Keratinocyte (primary cell): ENCODE measurements around the gene TMEM186. TPM values are rescaled to one million over a fixed set of nuclear protein-coding genes. Genes with fewer than 3 reads are reported as not detected.

Experiments used
- DNase-seq: peaks from one replicate; pipeline ENCODE4 v3.0.0-alpha.2; 2011; ENCODE audit warnings: low read depth, missing footprints, low spot score
- FAIRE-seq: peaks from 2 replicates; lab custom pipeline; 2011; peaks lifted over from hg19 to GRCh38; lab: Jason Lieb, UNC
- H2AFZ ChIP-seq: 2 replicates; pipeline ENCODE4 v1.6.0; 2012; ENCODE audit warnings: low read length, control low read depth, inconsistent platforms; ENCODE audit not compliant: control insufficient read depth
- H3K27ac ChIP-seq: 2 replicates; pipeline ENCODE4 v1.5.1; 2011; ENCODE audit warnings: low read length; ENCODE audit not compliant: control insufficient read depth, insufficient read depth
- H3K27me3 ChIP-seq: 3 replicates; pipeline ENCODE4 v1.6.0; 2011; ENCODE audit warnings: low read length; ENCODE audit not compliant: control insufficient read depth, insufficient read depth; ENCODE audit errors: extremely low read depth
- H3K36me3 ChIP-seq, 2 experiments: 2 replicates in 1 of 2; 3 replicates in 1 of 2; pipeline ENCODE4 v1.5.1; 2011; ENCODE audit warnings: low read length in 2 of 2, mild to moderate bottlenecking in 1 of 2; ENCODE audit not compliant: control insufficient read depth in 2 of 2, insufficient read depth in 2 of 2; ENCODE audit errors: extremely low read depth in 1 of 2
- H3K4me1 ChIP-seq: 3 replicates; pipeline ENCODE4 v1.5.1; 2011; ENCODE audit warnings: low read length; ENCODE audit not compliant: control insufficient read depth, insufficient read depth; ENCODE audit errors: extremely low read depth
- H3K4me2 ChIP-seq: 3 replicates; pipeline ENCODE4 v1.6.0; 2011; ENCODE audit warnings: low read depth, low read length; ENCODE audit not compliant: control insufficient read depth, insufficient read depth; ENCODE audit errors: extremely low read depth
- H3K4me3 ChIP-seq, 3 experiments: fragments of 200-600 bp in 1 of 3; sonication (generic) in 1 of 3; 2 replicates in 2 of 3; 3 replicates in 1 of 3; pipeline ENCODE4 v1.5.1; 2011 to 2016; ENCODE audit warnings: low read length in 3 of 3, mild to moderate bottlenecking in 3 of 3, control low read depth in 2 of 3, inconsistent platforms in 1 of 3, low read depth in 1 of 3, mixed read lengths in 1 of 3, mixed run types in 1 of 3, moderate library complexity in 1 of 3; ENCODE audit not compliant: control insufficient read depth in 2 of 3, insufficient read depth in 2 of 3; ENCODE audit errors: extremely low read depth in 1 of 3
- H3K79me2 ChIP-seq: 2 replicates; pipeline ENCODE4 v1.6.0; 2012; ENCODE audit warnings: low read length; ENCODE audit not compliant: control insufficient read depth, insufficient read depth
- H3K9ac ChIP-seq: 3 replicates; pipeline ENCODE4 v1.6.0; 2011; ENCODE audit warnings: low read length; ENCODE audit not compliant: control insufficient read depth, insufficient read depth; ENCODE audit errors: extremely low read depth
- H3K9me1 ChIP-seq: 3 replicates; pipeline ENCODE4 v1.6.0; 2011; ENCODE audit warnings: low read length; ENCODE audit not compliant: control insufficient read depth, insufficient read depth; ENCODE audit errors: extremely low read depth
- H3K9me3 ChIP-seq: 2 replicates; pipeline ENCODE4 v1.5.1; 2012; ENCODE audit warnings: low read depth, low read length; ENCODE audit not compliant: control insufficient read depth
- H4K20me1 ChIP-seq: 3 replicates; pipeline ENCODE4 v1.6.0; 2011; ENCODE audit warnings: low read length; ENCODE audit not compliant: control insufficient read depth, insufficient read depth; ENCODE audit errors: extremely low read depth
- EZH2 ChIP-seq: IDR thresholded peaks from one replicate; pipeline ENCODE4 v1.6.1; 2012; ENCODE audit warnings: inconsistent platforms, mild to moderate bottlenecking, low read length, moderate library complexity
- dilution Hi-C: fragments of 300-500 bp; cut with MboI; formaldehyde crosslinking; loops from one replicate; pipeline ENCODE4 v1.7.0; 2020; ENCODE audit warnings: low sequenced_read_pairs; ENCODE audit not compliant: extremely low pct_ligation_motif_present
- polyA plus RNA-seq, 5 experiments: library from polyadenylated mRNA; depleted of rRNA in 3 of 5; stranded (reverse) in 3 of 5; stranded (forward) in 1 of 5; unstranded in 1 of 5; fragments of >200 nt; gene quantifications; 1 replicate in 1 of 5; 2 replicates in 3 of 5; 3 replicates in 1 of 5; pipeline versions ENCODE4 v1.2.1 to v1.2.3, GENCODE V29; 2011 to 2012; ENCODE audit warnings: missing spikeins in 2 of 5, low read depth in 1 of 5, low replicate concordance in 1 of 5
- TF ChIP-seq, protein P1 (sequence below), 3 experiments: IDR thresholded peaks in 1 of 3; conservative IDR thresholded peaks in 1 of 3; optimal IDR thresholded peaks in 1 of 3; 2 replicates in 2 of 3; 3 replicates in 1 of 3; pipeline versions ENCODE3 to v1.5.1; 2011; ENCODE audit warnings: low read length in 3 of 3, mild to moderate bottlenecking in 3 of 3, moderate library complexity in 2 of 3, control low read depth in 1 of 3, inconsistent platforms in 1 of 3; ENCODE audit not compliant: insufficient read depth in 2 of 3; ENCODE audit errors: extremely low read depth in 1 of 3

TMEM186 gene
- polyA plus RNA-seq, 1 donor (not counting 4 experiments of a cell fraction or from before 2014, with no cell fraction given), result 8.1 TPM

DNA sequence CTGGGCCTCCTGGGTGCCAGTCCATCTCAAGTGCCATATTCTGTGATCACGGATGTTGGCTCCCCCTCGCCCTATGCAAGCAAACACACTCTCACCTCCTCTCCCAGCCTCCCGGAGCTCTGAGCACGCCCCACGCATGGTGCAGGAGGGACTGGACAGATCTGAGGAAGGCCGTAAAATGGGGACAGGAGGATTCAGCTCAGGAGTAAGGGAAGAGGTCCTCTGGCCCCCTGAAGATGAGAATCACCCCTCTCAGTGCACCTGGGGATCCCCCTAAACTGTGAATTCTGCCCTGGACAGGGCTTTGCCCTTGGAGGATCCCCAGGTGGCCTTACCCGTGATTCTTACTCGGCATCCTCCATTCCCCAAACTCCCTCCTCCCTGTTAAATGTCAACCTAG, 15.6 kb downstream of the TMEM186 start:
- DNase-seq (no peak), FAIRE-seq (no peak)
- dilution Hi-C loops, result no loop called here
- TF ChIP-seq, protein P1, sequence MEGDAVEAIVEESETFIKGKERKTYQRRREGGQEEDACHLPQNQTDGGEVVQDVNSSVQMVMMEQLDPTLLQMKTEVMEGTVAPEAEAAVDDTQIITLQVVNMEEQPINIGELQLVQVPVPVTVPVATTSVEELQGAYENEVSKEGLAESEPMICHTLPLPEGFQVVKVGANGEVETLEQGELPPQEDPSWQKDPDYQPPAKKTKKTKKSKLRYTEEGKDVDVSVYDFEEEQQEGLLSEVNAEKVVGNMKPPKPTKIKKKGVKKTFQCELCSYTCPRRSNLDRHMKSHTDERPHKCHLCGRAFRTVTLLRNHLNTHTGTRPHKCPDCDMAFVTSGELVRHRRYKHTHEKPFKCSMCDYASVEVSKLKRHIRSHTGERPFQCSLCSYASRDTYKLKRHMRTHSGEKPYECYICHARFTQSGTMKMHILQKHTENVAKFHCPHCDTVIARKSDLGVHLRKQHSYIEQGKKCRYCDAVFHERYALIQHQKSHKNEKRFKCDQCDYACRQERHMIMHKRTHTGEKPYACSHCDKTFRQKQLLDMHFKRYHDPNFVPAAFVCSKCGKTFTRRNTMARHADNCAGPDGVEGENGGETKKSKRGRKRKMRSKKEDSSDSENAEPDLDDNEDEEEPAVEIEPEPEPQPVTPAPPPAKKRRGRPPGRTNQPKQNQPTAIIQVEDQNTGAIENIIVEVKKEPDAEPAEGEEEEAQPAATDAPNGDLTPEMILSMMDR (optimal IDR thresholded peaks at IDR 0.05 in 1 of 3, IDR thresholded peaks at IDR 0.05 in 1 of 3, conservative IDR thresholded peaks at IDR 0.05 in 1 of 3; ENCODE audit: extremely low read depth in 1 of 3, insufficient read depth in 2 of 3, low read length in 3 of 3), result no peak
- no peak for TF ChIP-seq EZH2
- H3K27ac ChIP-seq, result no peak overlapping the region
- no peak overlapping the region for H2AFZ ChIP-seq
- H4K20me1 ChIP-seq, result no peaks in the 10 kb centered on the region
- H3K9me1 ChIP-seq, result no peaks in the 10 kb centered on the region
- H3K4me2 ChIP-seq, result no peak overlapping the region
- H3K79me2 ChIP-seq, result no peaks in the 10 kb centered on the region
- H3K4me1 ChIP-seq, result no peaks in the 10 kb centered on the region
- no peaks in the 10 kb centered on the region for H3K27me3 ChIP-seq
- H3K9me3 ChIP-seq, result no peaks in the 10 kb centered on the region
- H3K4me3 ChIP-seq, result no peak overlapping the region
- peaks cover 0 to 5% of the 10 kb centered on the region in 2 experiments for H3K36me3 ChIP-seq
- no peak overlapping the region for H3K9ac ChIP-seq

GRCh38 chr16:8777217-8777616, 20.2 kb downstream of the TMEM186 start:
- Histone ChIP-seq H3K27ac (no peak overlapping the region), H3K9me1 (no peaks in the 10 kb centered on the region), H3K79me2 (no peaks in the 10 kb centered on the region), H4K20me1 (no peaks in the 10 kb centered on the region), H3K36me3 (peaks cover 4 to 5% of the 10 kb centered on the region in 2 experiments), H3K4me3 (no peak overlapping the region), H3K4me2 (no peak overlapping the region), H2AFZ (no peak overlapping the region), H3K9ac (no peak overlapping the region), H3K27me3 (no peaks in the 10 kb centered on the region), H3K9me3 (no peaks in the 10 kb centered on the region), H3K4me1 (peaks cover 6% of the 10 kb centered on the region)
- DNase-seq, result no peak
- dilution Hi-C loops, result no loop called here
- no peak for TF ChIP-seq EZH2
- TF ChIP-seq, protein P1 (optimal IDR thresholded peaks at IDR 0.05 in 1 of 3, IDR thresholded peaks at IDR 0.05 in 1 of 3, conservative IDR thresholded peaks at IDR 0.05 in 1 of 3; ENCODE audit: extremely low read depth in 1 of 3, insufficient read depth in 2 of 3, low read length in 3 of 3), result no peak
- no peak for FAIRE-seq
